A549 (cell line): ENCODE measurements around the gene PDE10A.

Experiments
- CHD2 ChIP-seq: fragments of 150-350 bp; IDR thresholded peaks from 2 replicates; pipeline ENCODE4 v1.6.1; 2014; ENCODE audit warnings: low read length; ENCODE audit not compliant: partially characterized antibody
- EHMT2 ChIP-seq: fragments of 200-600 bp; sonication (generic); IDR thresholded peaks from 2 replicates; pipeline ENCODE4 v1.6.1; 2016; ENCODE audit warnings: antibody characterized with exemption, low read depth, mild to moderate bottlenecking, moderate library complexity
- HDAC2 ChIP-seq: fragments of 200-600 bp; sonication (generic); IDR thresholded peaks from 2 replicates; pipeline ENCODE4 v1.6.1; 2016
- JUN ChIP-seq, 2 experiments: fragments of >200 bp; sonication (Bioruptor Twin); formaldehyde crosslinking; IDR thresholded peaks; 2 replicates in 1 of 2; 3 replicates in 1 of 2; pipeline ENCODE4 v1.6.1; 2016 to 2017
- MAX ChIP-seq: IDR thresholded peaks from 2 replicates; pipeline ENCODE4 v1.6.1; 2012
- NPAS2 ChIP-seq: fragments of 250-450 bp; sonication (Bioruptor Pico); IDR thresholded peaks from 2 replicates; pipeline ENCODE4 v1.8.0; 2022; ENCODE audit warnings: mild to moderate bottlenecking, moderate library complexity, borderline replicate concordance
- POLR2A ChIP-seq: IDR thresholded peaks from 2 replicates; pipeline ENCODE4 v1.6.1; 2012; ENCODE audit warnings: mild to moderate bottlenecking, low read length
- ZC3H11A ChIP-seq: fragments of 450-650 bp; IDR thresholded peaks from 2 replicates; pipeline ENCODE4 v1.6.1; 2014; ENCODE audit warnings: antibody characterized with exemption, mild to moderate bottlenecking
- TF ChIP-seq, protein P1 (sequence below): fragments of >200 bp; sonication (Bioruptor Twin); formaldehyde crosslinking; IDR thresholded peaks from 3 replicates; pipeline ENCODE4 v1.5.1; 2016

GRCh38 chr6:165671222-165671768 lies 8.3 kb upstream of the PDE10A start:
- TF ChIP-seq EHMT2 (no peak), POLR2A (no peak), CHD2 (no peak), JUN (IDR thresholded peaks at IDR 0.05) (no peak), ZC3H11A (no peak), HDAC2 (no peak), MAX (no peak), NPAS2 (no peak)
- TF ChIP-seq, protein P1, sequence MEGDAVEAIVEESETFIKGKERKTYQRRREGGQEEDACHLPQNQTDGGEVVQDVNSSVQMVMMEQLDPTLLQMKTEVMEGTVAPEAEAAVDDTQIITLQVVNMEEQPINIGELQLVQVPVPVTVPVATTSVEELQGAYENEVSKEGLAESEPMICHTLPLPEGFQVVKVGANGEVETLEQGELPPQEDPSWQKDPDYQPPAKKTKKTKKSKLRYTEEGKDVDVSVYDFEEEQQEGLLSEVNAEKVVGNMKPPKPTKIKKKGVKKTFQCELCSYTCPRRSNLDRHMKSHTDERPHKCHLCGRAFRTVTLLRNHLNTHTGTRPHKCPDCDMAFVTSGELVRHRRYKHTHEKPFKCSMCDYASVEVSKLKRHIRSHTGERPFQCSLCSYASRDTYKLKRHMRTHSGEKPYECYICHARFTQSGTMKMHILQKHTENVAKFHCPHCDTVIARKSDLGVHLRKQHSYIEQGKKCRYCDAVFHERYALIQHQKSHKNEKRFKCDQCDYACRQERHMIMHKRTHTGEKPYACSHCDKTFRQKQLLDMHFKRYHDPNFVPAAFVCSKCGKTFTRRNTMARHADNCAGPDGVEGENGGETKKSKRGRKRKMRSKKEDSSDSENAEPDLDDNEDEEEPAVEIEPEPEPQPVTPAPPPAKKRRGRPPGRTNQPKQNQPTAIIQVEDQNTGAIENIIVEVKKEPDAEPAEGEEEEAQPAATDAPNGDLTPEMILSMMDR, result no peak
